GM10266 (cell line): ENCODE results near the gene PRDX1.
"Not testable (repeated sequence)": the region's sequence is repeated elsewhere in the genome, so short reads cannot be mapped to it uniquely, and the experiment has no call there.

ENCODE experiments used
- DNase-seq: peaks from one replicate; pipeline ENCODE4 v3.0.0; 2012; ENCODE audit errors: extremely low spot score
- CTCF ChIP-seq: IDR thresholded peaks from 2 replicates; pipeline ENCODE4 v1.5.1; 2012; ENCODE audit warnings: mild to moderate bottlenecking, low read depth; ENCODE audit not compliant: control insufficient read depth, insufficient read depth; ENCODE audit errors: missing control alignments

PRDX1 gene

GRCh38 chr1:45490121-45490625, 31.5 kb downstream of the PRDX1 start:
- no peak for DNase-seq
- TF ChIP-seq CTCF: no peak

- not testable (repeated sequence) for DNase-seq
These were observed 32.3 kb downstream of the PRDX1 start for GRCh38 chr1:45489379-45489778.

GRCh38 chr1:45488666-45489377, 32.9 kb downstream of the PRDX1 start:
- no peak for DNase-seq
- no peak for TF ChIP-seq CTCF

- no peak for DNase-seq
- TF ChIP-seq CTCF: no peak
These were observed 35.7 kb downstream of the PRDX1 start for GRCh38 chr1:45485949-45486348.

GRCh38 chr1:45479039-45479748, 42.5 kb downstream of the PRDX1 start:
- no peak for TF ChIP-seq CTCF
- DNase-seq: no peak

GRCh38 chr1:45478121-45478814, 43.4 kb downstream of the PRDX1 start:
- no peak for DNase-seq
- no peak for TF ChIP-seq CTCF

DNA sequence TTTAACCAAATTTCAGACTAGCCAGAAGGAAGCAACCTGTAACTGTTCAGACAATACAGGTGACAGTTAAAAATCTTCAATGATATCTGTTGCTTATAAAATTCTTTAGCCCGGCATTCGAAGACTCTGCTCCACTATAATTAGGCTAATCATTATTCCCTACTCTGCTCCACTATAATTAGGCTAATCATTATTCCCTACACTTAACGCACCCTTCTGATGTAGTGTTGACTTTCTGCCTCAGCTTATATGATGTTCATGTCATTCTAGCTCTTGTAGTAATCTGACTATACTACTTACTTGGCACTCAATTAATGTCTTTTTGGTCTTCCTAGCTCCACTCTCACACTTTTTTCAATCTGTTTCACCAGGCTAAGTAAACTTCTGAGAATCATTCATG, 44.0 kb downstream of the PRDX1 start:
- no peak for DNase-seq
- no peak for TF ChIP-seq CTCF

DNA sequence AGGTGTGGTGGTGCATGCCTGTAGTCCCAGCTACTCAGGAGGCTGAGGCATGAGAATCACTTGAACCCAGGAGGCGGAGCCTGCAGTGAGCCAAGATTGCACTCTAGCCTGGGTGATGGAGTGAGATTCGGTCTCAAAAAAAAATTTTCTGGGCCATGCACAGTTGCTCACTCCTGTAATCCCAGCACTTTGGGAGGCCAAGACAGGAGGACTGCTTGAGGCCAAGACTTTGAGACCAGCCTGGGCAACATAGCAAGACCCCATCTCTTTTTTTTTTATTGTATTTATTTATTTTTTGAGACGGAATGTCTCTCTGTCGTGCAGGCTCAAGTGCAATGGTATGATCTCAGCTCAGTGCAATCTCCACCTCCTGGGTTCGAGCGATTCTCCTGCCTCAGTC, 47.5 kb downstream of the PRDX1 start:
- not testable (repeated sequence) for DNase-seq
